T-helper 17 cell (primary cell): Measurements from ENCODE around the gene BCL11B. TPM values are rescaled to one million over a fixed set of nuclear protein-coding genes. Genes with fewer than 3 reads are reported as not detected.

Experiments
- ATAC-seq: fragments of 150-1000 bp; cut with Tn5 transposase; 2 replicates; pipeline ENCODE4 v1.10.0; 2021; ENCODE audit warnings: mild to moderate bottlenecking, moderate library complexity
- DNase-seq, 3 donors: peaks; one replicate each; pipeline versions ENCODE4 v3.0.0 to v3.0.0-alpha.2; 2020 to 2021
- H3K9me3 ChIP-seq: one replicate; pipeline ENCODE4 v1.7.0; 2013; ENCODE audit warnings: low read length, mild to moderate bottlenecking; ENCODE audit not compliant: control insufficient read depth, poor library complexity, severe bottlenecking
- H3K27ac Mint-ChIP-seq: one replicate; pipeline ENCODE4 v1.8.0; 2022; ENCODE audit warnings: mild to moderate bottlenecking, moderate library complexity, mixed read lengths
- H3K27me3 Mint-ChIP-seq: one replicate; pipeline ENCODE4 v1.8.0; 2022; ENCODE audit warnings: mixed read lengths
- H3K36me3 Mint-ChIP-seq: one replicate; pipeline ENCODE4 v1.8.0; 2022; ENCODE audit warnings: low read depth, mixed read lengths
- H3K4me1 Mint-ChIP-seq: one replicate; pipeline ENCODE4 v1.8.0; 2022; ENCODE audit warnings: mild to moderate bottlenecking, mixed read lengths
- H3K4me3 Mint-ChIP-seq: one replicate; pipeline ENCODE4 v1.8.0; 2022; ENCODE audit warnings: mild to moderate bottlenecking, moderate library complexity, mixed read lengths
- total RNA-seq, 4 donors: library from RNA in 2 of 4; stranded (reverse) in 2 of 4; gene quantifications; one replicate each; pipeline ENCODE4 v1.2.3 and lab custom pipeline; 2022 to 2026

The BCL11B gene
- total RNA-seq, 2 donors from 2014 or later: 167 to 174 TPM

DNA sequence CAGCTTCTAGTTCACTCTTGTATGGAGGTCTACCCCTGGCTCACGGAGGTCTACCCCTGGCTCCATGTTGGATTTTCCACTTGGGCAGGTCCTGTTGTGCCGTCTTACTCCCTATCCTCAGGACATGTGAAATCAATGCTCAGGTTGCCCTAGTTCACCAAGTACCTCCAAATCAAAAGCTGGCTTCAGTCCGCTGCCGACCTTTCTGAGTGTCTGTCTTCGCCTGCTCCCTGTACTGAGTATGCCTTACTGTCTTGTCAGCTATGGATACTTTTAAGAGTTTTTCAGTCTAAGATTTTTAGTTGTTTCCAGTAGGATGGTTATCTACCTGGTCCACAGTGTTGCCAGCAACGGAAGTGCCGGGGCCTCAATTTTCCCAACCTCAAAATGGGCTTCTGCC lies 40.1 kb upstream of the BCL11B start:
- ATAC-seq (no peak), DNase-seq (no peak)
- Mint-ChIP-seq H3K27ac (no peak overlapping the region), H3K36me3 (no peaks in the 10 kb centered on the region), H3K4me3 (no peak overlapping the region), H3K27me3 (peaks cover 11% of the 10 kb centered on the region), H3K4me1 (no peaks in the 10 kb centered on the region)
- no peaks in the 10 kb centered on the region for H3K9me3 ChIP-seq

DNA sequence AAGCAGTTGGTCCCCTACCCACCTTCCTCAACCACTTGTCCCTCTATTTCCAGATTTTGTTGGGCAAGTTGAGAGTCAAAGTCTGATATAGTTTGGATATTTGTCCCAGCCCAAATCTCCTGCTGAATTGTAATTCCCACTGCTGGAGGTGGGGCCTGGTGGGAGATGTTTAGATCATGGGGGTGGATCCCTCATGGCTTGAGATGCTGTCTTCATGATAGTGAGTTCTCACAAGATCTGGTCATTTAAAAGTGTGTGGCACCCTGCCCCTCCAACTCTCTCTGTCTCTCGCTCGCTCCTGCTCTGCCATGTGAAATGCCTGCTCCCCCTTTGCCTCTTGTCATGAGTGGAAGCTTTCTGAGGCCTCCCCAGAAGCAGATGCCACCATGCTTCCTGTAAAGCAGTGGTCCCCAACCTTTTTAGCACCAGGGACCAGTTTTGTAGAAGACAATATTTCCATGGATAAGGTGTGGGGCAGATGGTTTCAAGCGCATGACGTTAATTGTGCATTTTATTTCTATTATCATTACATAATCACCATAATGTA lies 37.3 kb upstream of the BCL11B start:
- ATAC-seq (no peak), DNase-seq (no peak)
- H3K4me1 Mint-ChIP-seq: no peaks in the 10 kb centered on the region
- peaks cover 5% of the 10 kb centered on the region for H3K27me3 Mint-ChIP-seq
- no peak overlapping the region for H3K27ac Mint-ChIP-seq
- H3K4me3 Mint-ChIP-seq: no peak overlapping the region
- H3K36me3 Mint-ChIP-seq: no peaks in the 10 kb centered on the region
- H3K9me3 ChIP-seq: no peaks in the 10 kb centered on the region

DNA sequence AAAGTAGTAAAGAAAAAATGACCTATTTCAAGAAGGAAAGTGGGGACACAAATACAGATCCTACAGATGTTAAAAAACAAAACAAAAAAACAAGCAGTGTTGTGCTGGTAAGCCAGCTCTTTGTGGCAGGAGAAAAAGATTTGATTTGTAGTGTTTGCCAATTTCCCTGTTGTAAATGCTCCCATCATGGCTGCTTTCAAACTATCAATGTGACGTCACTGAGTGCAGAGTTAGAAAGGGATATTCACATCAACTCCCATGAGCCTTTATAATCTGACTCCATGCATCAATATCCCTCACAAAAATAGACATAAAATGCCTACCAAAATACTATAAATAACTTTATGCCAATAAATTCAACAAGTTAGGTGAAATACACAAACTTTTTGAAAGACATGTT lies 32.2 kb upstream of the BCL11B start:
- H3K9me3 ChIP-seq: peaks cover 4% of the 10 kb centered on the region
- Mint-ChIP-seq H3K4me3 (no peak overlapping the region), H3K27me3 (no peaks in the 10 kb centered on the region), H3K36me3 (no peaks in the 10 kb centered on the region), H3K27ac (no peak overlapping the region), H3K4me1 (no peaks in the 10 kb centered on the region)
- ATAC-seq: no peak
- DNase-seq: no peak

DNA sequence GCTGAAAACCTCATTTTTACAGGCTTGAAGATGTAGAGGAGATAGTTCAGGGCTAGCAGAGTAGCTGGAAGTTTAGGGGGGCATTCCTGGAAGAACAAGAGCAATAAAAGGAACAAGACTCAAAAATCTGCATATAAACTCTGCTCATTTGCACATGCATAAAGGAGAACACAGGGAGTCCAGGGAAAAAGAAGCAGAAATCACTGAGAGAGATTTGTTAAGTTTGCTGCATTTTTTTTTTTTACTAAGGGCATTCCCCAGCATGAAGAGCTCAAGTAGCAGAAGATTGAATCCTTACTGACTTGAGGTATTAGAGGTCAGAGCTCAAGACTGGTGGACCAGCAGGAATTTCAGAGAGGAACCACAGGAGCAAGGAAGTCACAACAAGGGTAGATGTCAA lies 28.2 kb upstream of the BCL11B start:
- no peaks in the 10 kb centered on the region for H3K36me3 Mint-ChIP-seq
- H3K27ac Mint-ChIP-seq: no peak overlapping the region
- DNase-seq: no peak
- no peaks in the 10 kb centered on the region for H3K27me3 Mint-ChIP-seq
- peaks cover 8% of the 10 kb centered on the region for H3K9me3 ChIP-seq
- H3K4me3 Mint-ChIP-seq: no peak overlapping the region
- no peaks in the 10 kb centered on the region for H3K4me1 Mint-ChIP-seq
- ATAC-seq: no peak

DNA sequence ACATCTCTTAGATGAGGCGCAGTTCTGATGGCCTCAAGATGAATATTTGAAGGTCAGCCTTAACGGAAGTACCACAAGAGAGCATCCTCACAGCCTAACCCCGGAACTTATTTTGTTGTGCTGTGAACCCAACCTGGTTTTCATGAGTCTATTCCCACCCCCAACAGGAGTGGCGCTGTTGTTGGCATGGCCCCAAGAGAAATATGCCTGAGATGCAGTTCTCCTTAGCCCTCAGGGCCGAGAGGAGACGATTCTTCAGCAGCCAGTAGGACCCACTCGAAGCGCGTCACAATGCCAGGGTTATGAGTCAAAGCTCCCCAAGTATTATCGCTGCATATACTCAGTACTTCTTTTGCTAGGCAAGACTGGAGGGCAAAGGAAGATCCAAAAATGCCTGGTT lies 24.5 kb upstream of the BCL11B start:
- no peaks in the 10 kb centered on the region for H3K4me1 Mint-ChIP-seq
- DNase-seq (no peak), ATAC-seq (no peak)
- H3K27ac Mint-ChIP-seq: no peak overlapping the region
- peaks cover under 1% of the 10 kb centered on the region for H3K27me3 Mint-ChIP-seq
- peaks cover 8% of the 10 kb centered on the region for H3K9me3 ChIP-seq
- H3K36me3 Mint-ChIP-seq: no peaks in the 10 kb centered on the region
- H3K4me3 Mint-ChIP-seq: no peak overlapping the region

DNA sequence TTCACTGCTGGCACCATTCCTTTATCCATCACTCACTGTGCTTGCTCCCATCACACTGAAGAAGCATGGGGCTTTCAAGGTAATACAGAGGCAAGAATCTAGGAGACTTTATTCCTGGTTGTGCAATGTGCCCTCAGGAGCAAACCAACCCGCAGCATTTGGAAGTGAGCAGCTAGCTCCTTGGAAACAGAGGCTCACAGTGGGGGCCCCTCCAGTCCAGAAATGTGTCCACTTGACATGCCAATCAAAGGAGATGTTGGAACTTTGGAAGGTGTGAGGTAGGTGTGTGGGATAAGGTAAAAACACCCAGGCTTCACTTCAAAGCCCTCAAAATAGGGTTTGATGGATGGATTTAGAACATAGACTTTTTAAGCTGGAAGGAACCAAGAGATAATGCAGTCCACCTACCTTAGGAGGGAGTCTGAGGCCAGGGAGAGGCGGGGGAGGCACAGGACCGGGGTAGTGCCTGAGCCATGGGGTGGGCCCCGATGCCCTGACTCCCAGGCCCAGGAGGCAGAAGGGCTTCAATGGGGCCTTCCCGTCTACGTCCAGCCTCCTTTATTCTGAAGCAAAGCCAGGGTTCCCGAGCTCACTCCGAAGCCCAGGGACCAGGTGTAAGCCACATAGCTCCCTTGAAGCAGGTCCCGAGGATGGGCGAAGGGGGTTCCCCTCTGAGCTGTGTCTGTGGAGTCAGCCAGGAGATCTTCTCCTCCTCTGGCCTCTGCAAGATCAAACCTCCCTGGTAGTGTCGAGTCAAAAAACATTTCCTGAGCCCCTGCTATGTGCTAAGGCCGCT lies 17.6 kb upstream of the BCL11B start:
- H3K4me3 Mint-ChIP-seq: no peak overlapping the region
- peaks cover 14% of the 10 kb centered on the region for H3K27me3 Mint-ChIP-seq
- H3K4me1 Mint-ChIP-seq: peaks cover 6% of the 10 kb centered on the region
- no peak for ATAC-seq
- H3K36me3 Mint-ChIP-seq: peaks cover 3% of the 10 kb centered on the region
- no peaks in the 10 kb centered on the region for H3K9me3 ChIP-seq
- DNase-seq: no peak
- no peak overlapping the region for H3K27ac Mint-ChIP-seq

DNA sequence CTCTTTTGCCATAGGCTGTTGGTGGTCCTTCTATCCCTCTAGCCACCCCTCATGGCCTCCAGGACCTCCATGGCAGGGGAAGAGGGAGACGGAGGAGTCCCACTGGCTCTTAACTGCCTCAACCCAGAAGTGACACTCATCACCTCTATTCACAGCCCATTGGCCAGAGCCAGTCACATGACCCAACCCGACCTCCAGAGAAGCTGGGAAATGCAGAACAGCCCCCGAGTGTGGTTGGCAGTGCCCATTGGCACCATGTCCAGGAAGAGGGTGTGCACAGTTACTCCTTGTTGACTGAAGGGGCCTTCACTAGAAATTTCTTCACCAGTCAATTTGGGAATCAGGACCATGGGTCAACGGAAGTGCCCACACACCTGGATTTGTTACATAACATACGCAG lies 17.0 kb upstream of the BCL11B start:
- H3K27me3 Mint-ChIP-seq: peaks cover 19% of the 10 kb centered on the region
- peaks cover 6% of the 10 kb centered on the region for H3K4me1 Mint-ChIP-seq
- H3K27ac Mint-ChIP-seq: no peak overlapping the region
- DNase-seq (no peak), ATAC-seq (no peak)
- H3K36me3 Mint-ChIP-seq: peaks cover 3% of the 10 kb centered on the region
- no peak overlapping the region for H3K4me3 Mint-ChIP-seq
- no peaks in the 10 kb centered on the region for H3K9me3 ChIP-seq

DNA sequence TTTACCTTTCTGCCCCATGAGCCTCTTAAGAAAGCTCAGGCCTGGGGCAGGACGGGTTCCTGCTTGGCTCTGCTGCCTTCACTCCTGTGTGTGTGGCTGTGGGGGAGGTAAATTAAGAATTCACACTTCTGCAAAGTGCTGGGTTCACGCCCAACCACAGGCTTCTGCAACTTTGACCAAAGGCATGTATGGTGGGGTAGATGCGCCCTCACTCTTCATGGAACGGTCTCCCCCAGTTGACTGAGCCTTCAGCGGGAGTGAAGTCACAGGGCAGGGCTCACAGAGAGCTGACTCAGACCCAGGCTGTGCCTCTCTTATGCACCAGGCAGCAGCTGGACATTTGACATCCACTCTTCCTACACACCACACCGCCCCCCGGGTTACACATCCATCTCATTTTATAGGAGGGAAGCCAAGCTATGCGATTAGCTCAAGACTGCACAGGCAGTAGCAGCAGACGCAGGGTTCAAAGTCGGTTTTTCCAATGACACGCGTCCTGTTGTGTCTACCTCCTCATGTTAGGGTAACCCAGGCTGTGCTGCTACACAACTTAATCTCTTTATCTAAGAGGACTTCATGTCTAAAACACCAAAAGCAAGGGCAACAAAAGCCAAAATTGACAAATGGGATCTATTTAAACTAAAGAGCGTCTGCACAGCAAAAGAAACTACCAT lies 15.4 kb upstream of the BCL11B start:
- Mint-ChIP-seq H3K4me3 (no peak overlapping the region), H3K27ac (peak overlapping the region; percentile 56), H3K4me1 (peaks cover 6% of the 10 kb centered on the region)

DNA sequence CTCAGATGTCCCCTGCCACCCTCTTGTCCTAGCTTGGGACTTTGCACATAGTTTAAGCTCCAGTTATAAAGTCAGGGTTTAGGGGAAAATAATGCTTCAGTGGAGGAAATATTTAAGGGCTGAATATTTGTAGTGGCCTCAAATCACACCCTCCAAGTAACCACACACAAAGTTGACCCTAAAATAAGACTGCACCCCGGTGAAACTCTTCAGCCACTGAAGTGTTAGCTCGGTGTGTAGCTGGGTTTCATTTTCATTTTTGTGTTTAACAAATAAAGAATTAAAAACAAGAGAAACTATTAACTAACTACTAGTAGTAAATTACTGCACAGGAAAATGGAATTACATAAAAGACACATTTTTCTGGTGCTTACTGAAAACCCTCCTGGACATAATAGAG lies 14.8 kb upstream of the BCL11B start:
- Mint-ChIP-seq H3K27ac (peak overlapping the region; percentile 56), H3K36me3 (peaks cover 3% of the 10 kb centered on the region)
- no peak for ATAC-seq

More for the DNA sequence above, 15.4 kb upstream of the BCL11B start:
- no peak for ATAC-seq
- DNase-seq: no peak
- Mint-ChIP-seq H3K36me3 (peaks cover 3% of the 10 kb centered on the region), H3K27me3 (peaks cover 19% of the 10 kb centered on the region)
- H3K9me3 ChIP-seq: no peaks in the 10 kb centered on the region

DNA sequence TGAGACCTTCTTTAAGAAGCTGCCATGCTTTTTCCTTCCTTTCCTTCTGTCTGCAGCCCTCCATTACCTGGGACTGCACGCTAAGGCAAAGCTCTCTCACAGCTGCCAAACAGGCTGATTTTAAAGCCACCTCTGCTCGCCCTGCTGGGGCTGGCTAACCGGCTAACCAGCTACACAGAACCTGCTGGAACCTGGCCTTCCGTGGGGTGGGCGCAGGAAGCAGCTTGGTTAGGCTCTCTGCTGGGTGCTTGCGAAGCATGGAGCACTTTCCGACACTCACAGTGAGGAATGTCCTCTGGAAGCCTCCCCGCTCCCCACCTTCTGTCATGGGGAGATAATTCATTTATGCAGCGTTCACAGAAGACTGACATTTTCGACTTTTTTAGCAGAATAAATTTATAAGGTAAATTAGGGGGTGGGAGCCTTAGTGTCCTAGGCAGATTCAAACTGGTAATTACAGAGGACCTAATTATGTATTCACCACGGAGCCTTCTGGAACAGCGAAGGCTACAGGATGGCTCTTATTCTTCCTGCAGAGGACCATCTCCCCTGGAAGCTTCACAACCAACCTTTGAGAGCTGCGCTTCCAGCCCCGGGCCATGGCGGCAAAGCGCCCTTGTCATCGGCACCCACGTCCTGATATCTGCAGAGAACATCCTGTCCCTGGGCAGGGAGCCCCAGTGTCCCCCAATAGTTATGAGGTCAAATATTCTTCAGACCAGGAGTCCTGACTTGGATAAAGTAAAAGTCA lies 12.4 kb upstream of the BCL11B start:
- Mint-ChIP-seq H3K27ac (no peak overlapping the region), H3K27me3 (peaks cover 24% of the 10 kb centered on the region), H3K4me3 (no peak overlapping the region), H3K36me3 (no peaks in the 10 kb centered on the region), H3K4me1 (peaks cover 12% of the 10 kb centered on the region)
- ATAC-seq: no peak
- DNase-seq: no peak
- H3K9me3 ChIP-seq: no peaks in the 10 kb centered on the region

More for the DNA sequence above, 14.8 kb upstream of the BCL11B start:
- Mint-ChIP-seq H3K4me1 (peaks cover 6% of the 10 kb centered on the region), H3K27me3 (peaks cover 19% of the 10 kb centered on the region), H3K4me3 (no peak overlapping the region)
- no peaks in the 10 kb centered on the region for H3K9me3 ChIP-seq
- DNase-seq: no peak

DNA sequence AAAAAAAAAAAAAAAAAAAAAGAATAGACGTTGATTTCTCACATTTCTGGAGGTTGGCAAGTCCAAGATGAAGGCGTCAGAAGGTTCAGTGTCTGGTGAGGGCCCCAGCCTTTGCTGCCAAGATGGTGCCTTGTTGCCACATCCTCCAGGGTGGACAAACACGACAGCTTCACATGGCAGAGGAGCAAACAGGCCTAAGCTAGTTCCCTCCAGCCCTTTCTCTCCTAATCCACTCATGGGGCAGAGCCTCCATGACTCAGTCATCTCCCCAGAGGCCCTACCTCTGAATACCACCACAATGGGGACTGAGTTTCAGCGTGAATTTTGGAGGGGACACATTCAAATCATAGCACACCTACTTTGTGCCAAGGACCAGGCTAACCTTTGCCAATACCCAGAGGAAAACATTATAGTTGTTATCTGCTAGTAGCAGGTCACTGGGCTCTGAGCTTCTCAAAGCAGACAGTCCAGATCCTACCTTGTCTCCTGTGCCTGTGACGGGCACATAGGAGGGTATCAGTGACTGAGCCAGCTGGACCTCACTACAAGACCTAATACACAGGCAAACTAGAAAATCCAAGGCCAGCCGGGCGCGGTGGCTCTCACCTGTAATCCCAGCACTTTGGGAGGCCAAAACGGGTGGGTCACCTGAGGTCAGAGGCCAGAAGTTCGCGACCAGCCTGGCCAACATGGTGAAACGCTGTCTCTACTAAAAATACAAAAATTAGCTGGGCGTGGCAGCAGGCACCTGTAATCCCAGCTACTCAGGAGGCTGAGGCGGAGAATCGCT lies 10.5 kb upstream of the BCL11B start:
- no peak for ATAC-seq
- Mint-ChIP-seq H3K4me1 (peaks cover 12% of the 10 kb centered on the region), H3K36me3 (no peaks in the 10 kb centered on the region), H3K27me3 (peaks cover 24% of the 10 kb centered on the region), H3K27ac (no peak overlapping the region), H3K4me3 (no peak overlapping the region)
- no peak for DNase-seq
- H3K9me3 ChIP-seq: no peaks in the 10 kb centered on the region

DNA sequence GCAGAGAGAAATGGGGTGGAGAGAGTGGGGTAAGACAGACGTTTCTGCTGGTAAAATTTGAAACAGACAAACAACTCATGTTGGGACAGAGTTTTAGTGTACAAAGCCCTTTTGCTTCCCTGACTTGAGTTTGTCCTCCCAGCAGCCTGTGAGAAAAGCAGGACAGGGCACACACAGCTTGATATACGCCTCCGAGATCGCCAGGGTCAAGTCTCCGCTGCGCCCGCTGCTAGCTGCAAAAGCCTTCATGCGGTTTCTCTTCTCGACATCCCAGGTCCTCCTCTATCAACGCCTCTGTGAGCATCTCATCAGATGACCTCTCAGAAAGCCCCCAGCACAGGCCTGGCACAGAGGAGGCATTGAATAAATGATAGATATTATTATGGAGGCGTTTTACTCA lies 9.4 kb upstream of the BCL11B start:
- no peaks in the 10 kb centered on the region for H3K36me3 Mint-ChIP-seq

More for the DNA sequence above, 9.4 kb upstream of the BCL11B start:
- no peak overlapping the region for H3K4me3 Mint-ChIP-seq
- H3K27me3 Mint-ChIP-seq: peaks cover 24% of the 10 kb centered on the region
- H3K4me1 Mint-ChIP-seq: peaks cover 14% of the 10 kb centered on the region
- no peak for DNase-seq
- ATAC-seq: no peak
- peak overlapping the region; percentile 19 for H3K27ac Mint-ChIP-seq
- no peaks in the 10 kb centered on the region for H3K9me3 ChIP-seq
